CD4-positive, alpha-beta memory T cell (primary cell): ENCODE data around the gene BICC1. TPM values are rescaled to one million over a fixed set of nuclear protein-coding genes. Genes with fewer than 3 reads are reported as not detected.

Source experiments
- CTCF ChIA-PET: fragments of 350-600 bp; sonication (Branson Sonifier 250); formaldehyde crosslinking; loops from one replicate; lab custom pipeline; 2021; ENCODE audit warnings: inconsistent platforms; ENCODE audit not compliant: partially characterized antibody; lab: Charles Lee
- POLR2A ChIA-PET: fragments of 350-600 bp; sonication (Branson Sonifier 250); formaldehyde crosslinking; loops from one replicate; lab custom pipeline; 2021; ENCODE audit not compliant: partially characterized antibody; lab: Charles Lee
- DNase-seq, 5 donors: peaks; one replicate each; pipeline versions ENCODE4 v3.0.0 to v3.0.0-alpha.2; 2020 to 2022; ENCODE audit warnings: mixed read lengths in 1 of 5
- H3K27ac ChIP-seq: one replicate; pipeline ENCODE4 v1.7.0; 2013; ENCODE audit warnings: low read depth, low read length
- H3K27me3 ChIP-seq: 2 replicates; pipeline ENCODE4 v1.7.0; 2013; ENCODE audit warnings: mild to moderate bottlenecking, low read length, moderate library complexity; ENCODE audit not compliant: insufficient read depth
- H3K36me3 ChIP-seq: 2 replicates; pipeline ENCODE4 v1.7.0; 2013; ENCODE audit warnings: mild to moderate bottlenecking, low read length, moderate library complexity; ENCODE audit not compliant: insufficient read depth
- H3K4me1 ChIP-seq: 2 replicates; pipeline ENCODE4 v1.7.0; 2013; ENCODE audit warnings: mild to moderate bottlenecking, low read length, moderate library complexity; ENCODE audit not compliant: insufficient read depth
- H3K4me3 ChIP-seq, 2 donors: one replicate each; pipeline ENCODE4 v1.7.0; 2013; ENCODE audit warnings: low read length in 2 of 2, mild to moderate bottlenecking in 1 of 2
- H3K9me3 ChIP-seq, 2 donors: one replicate each; pipeline ENCODE4 v1.7.0; 2013; ENCODE audit warnings: low read length in 2 of 2, control low read depth in 1 of 2; ENCODE audit not compliant: control insufficient read depth in 1 of 2
- H3K27ac Mint-ChIP-seq, 7 donors: one replicate each; pipeline ENCODE4 v1.8.0; 2020 to 2021; ENCODE audit warnings: mixed read lengths in 7 of 7, mild to moderate bottlenecking in 6 of 7, inconsistent platforms in 3 of 7, moderate library complexity in 3 of 7
- H3K27me3 Mint-ChIP-seq, 2 donors: one replicate each; pipeline ENCODE4 v1.8.0; 2020 to 2021; ENCODE audit warnings: mixed read lengths in 2 of 2
- H3K36me3 Mint-ChIP-seq, 2 donors: one replicate each; pipeline ENCODE4 v1.8.0; 2020 to 2021; ENCODE audit warnings: mixed read lengths in 2 of 2, inconsistent platforms in 1 of 2, mild to moderate bottlenecking in 1 of 2
- H3K4me1 Mint-ChIP-seq, 4 donors: one replicate each; pipeline ENCODE4 v1.8.0; 2020 to 2021; ENCODE audit warnings: mixed read lengths in 4 of 4, mild to moderate bottlenecking in 1 of 4
- H3K4me3 Mint-ChIP-seq, 8 donors: one replicate each; pipeline ENCODE4 v1.8.0; 2020 to 2021; ENCODE audit warnings: mixed read lengths in 8 of 8, mild to moderate bottlenecking in 7 of 8, moderate library complexity in 6 of 8, inconsistent platforms in 3 of 8
- H3K9me3 Mint-ChIP-seq, 8 donors: one replicate each; pipeline ENCODE4 v1.8.0; 2020 to 2021; ENCODE audit warnings: mixed read lengths in 8 of 8, mild to moderate bottlenecking in 5 of 8, inconsistent platforms in 3 of 8, moderate library complexity in 1 of 8
- intact Hi-C: fragments of 100-400 bp; cut with micrococcal nuclease; formaldehyde crosslinking; loops from one replicate; pipeline ENCODE4 v1.15.1; 2023
- polyA plus RNA-seq, 2 donors: library from polyadenylated mRNA; unstranded; fragments of 300-500 nt; fragmentation: Illumina TruSeq; gene quantifications; one replicate each; pipeline ENCODE4 v1.2.3, GENCODE V29; 2021
- total RNA-seq, 2 experiments: library from RNA; stranded (reverse); gene quantifications; one replicate each; pipeline ENCODE4 v1.2.3, GENCODE V29; 2021

Gene BICC1
- total and polyA plus RNA-seq, 4 experiments from 2014 or later, result not detected

DNA sequence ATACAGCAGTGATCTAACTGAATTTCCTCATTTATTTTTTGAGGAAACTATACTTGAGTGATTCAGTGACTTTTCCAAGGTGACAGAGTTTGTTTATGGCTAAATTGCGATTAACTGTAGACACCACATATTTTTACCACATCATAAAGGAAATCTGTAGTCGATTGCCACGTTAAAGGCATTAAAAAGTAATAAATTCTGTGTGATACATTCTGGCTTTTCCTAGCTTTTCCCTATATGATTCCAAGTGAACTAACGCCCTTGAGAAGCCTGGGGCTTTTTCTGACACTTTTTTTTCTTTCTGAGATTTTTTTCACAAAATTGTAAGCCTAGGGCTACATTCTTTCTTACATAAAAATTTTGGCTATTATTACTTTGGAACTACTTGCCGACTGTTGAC, 266.9 kb downstream of the BICC1 start:
- Mint-ChIP-seq H3K27ac (no peak overlapping the region), H3K4me3 (no peak overlapping the region), H3K27me3 (peaks cover 0 to 7% of the 10 kb centered on the region in 2 donors), H3K36me3 (no peaks in the 10 kb centered on the region), H3K9me3 (peaks cover 0 to 3% (median 0%) of the 10 kb centered on the region in 8 donors), H3K4me1 (no peaks in the 10 kb centered on the region)
- no peak for DNase-seq
- H3K9me3 ChIP-seq, result no peaks in the 10 kb centered on the region
- intact Hi-C loops, result no loop called here
- CTCF ChIA-PET, result no interaction called here
- H3K27me3 ChIP-seq, result no peaks in the 10 kb centered on the region
- H3K27ac ChIP-seq, result no peak overlapping the region
- no peak overlapping the region for H3K4me3 ChIP-seq
- no peaks in the 10 kb centered on the region for H3K4me1 ChIP-seq
- H3K36me3 ChIP-seq, result no peaks in the 10 kb centered on the region
- POLR2A ChIA-PET, result no interaction called here

DNA sequence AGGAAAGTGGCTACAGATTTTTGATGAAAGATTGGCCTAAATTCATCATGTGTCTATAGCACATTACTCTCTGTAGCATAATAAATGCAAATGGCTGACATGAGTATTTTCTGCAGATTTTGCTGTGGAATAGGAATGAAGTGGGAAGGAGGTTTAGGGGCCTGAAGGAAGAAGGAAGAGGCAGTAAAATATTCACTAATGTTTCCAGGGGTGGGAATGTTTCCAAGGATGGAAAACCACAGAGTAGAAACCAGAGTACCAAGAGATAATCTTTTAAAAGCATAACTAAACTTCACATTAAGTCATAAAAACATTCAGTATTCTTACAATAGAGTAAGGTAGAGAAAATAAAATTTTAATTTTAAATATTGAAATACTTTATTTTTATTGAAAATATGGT, 267.8 kb downstream of the BICC1 start:
- ChIA-PET CTCF (no interaction called here), POLR2A (no interaction called here)
- intact Hi-C loops, result no loop called here
- Mint-ChIP-seq H3K36me3 (no peaks in the 10 kb centered on the region), H3K27me3 (peaks cover 0 to 7% of the 10 kb centered on the region in 2 donors), H3K27ac (no peak overlapping the region), H3K4me1 (no peaks in the 10 kb centered on the region), H3K9me3 (peaks cover 0 to 3% (median 0%) of the 10 kb centered on the region in 8 donors), H3K4me3 (no peak overlapping the region)
- DNase-seq, result no peak
- no peaks in the 10 kb centered on the region for H3K36me3 ChIP-seq
- H3K4me3 ChIP-seq, result no peak overlapping the region
- no peaks in the 10 kb centered on the region for H3K4me1 ChIP-seq
- H3K27me3 ChIP-seq, result no peaks in the 10 kb centered on the region
- no peaks in the 10 kb centered on the region for H3K9me3 ChIP-seq
- H3K27ac ChIP-seq, result no peak overlapping the region

DNA sequence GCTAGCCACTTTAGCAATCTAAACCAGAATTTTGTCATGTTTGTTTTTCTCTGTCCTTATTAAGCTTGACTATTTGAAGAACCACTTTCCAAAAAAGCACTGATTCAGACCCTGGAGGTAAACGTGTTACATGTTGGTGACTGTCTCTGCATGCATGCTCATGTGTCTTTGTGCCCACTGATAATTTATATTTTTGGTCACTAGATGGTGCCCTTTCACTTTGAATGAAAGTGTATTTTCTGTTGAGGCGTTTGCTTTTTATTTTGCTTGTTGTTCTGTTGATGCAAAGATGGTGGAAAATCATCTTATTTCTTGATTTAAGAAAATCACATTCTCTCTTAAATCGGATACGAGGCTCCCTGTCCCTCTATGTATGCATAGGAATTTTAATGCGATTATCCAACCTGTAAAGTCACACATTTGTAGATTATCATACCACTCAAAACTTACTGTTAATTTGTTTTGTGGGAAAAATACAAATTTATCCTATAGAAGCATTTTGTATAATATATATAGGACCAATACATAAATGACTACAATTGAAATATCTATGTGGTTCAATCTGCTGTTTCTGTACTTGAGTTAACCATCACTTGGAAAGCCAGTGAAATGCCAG, 269.3 kb downstream of the BICC1 start:
- no peak overlapping the region for H3K4me3 ChIP-seq
- H3K9me3 ChIP-seq, result no peaks in the 10 kb centered on the region
- H3K4me3 Mint-ChIP-seq, result no peak overlapping the region
- no peak overlapping the region for H3K27ac ChIP-seq
- peaks cover 0 to 7% of the 10 kb centered on the region in 2 donors for H3K27me3 Mint-ChIP-seq
- CTCF ChIA-PET, result no interaction called here
- no peaks in the 10 kb centered on the region for H3K36me3 ChIP-seq
- no peaks in the 10 kb centered on the region for H3K27me3 ChIP-seq
- no peaks in the 10 kb centered on the region for H3K4me1 ChIP-seq
- peak in 2 of 5 donors; percentile 2 to 20 for DNase-seq
- no peaks in the 10 kb centered on the region for H3K4me1 Mint-ChIP-seq
- no peak overlapping the region for H3K27ac Mint-ChIP-seq
- intact Hi-C loops, result loop anchor here (2.0 kb wide), 1 partner anchor 841 kb away; no protein-coding TSS in a partner anchor
- POLR2A ChIA-PET, result no interaction called here
- H3K9me3 Mint-ChIP-seq, result no peaks in the 10 kb centered on the region
- no peaks in the 10 kb centered on the region for H3K36me3 Mint-ChIP-seq

DNA sequence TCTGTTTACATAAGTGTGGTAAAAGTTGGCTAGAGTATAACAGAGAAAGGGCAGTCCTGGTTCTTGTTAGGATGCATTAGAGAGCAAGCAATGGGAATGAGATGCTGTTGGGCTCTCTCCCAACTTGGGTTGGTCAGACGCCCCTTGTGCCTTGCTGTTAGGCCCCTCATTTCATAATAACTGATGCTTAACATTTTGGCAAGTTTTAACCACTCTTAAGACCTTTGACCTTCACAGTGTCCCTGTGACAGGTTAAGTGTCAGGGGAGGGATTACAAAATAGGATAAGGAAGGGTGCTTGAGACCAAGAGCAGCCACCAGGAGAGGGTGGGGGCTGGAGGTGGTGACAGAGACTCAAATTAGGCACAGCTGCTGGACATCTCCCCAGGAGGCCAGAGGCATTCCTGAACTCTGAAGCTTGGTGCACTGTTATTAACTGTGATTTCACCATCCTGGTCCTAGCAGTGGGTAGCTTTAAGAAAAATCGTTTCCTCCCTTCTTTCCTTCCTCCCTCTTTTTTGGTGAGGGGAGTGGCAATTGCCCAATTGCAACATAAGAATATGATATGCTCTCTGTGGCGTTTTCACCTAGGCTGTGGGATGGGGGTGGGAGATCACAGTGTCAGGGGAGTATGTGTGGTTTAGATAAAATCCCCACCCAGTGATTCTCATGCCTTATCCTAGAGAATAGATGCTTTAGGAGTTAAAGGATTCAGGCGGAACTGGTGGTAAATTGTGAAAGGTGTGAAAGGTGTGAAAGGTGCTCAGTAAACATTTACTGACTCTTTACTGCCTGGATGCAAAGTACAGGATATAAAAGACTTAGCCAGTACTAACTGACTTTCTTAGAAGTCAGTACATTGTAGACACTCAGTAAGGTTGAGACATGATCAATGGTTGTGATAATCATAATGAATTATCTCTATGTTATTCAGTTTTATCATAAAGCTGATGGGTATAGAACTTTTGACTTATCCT, 270.5 kb downstream of the BICC1 start:
- Histone ChIP-seq H3K9me3 (no peaks in the 10 kb centered on the region), H3K4me1 (no peaks in the 10 kb centered on the region), H3K36me3 (no peaks in the 10 kb centered on the region), H3K27ac (no peak overlapping the region), H3K27me3 (no peaks in the 10 kb centered on the region), H3K4me3 (no peak overlapping the region)
- ChIA-PET CTCF (no interaction called here), POLR2A (no interaction called here)
- Mint-ChIP-seq H3K27ac (no peak overlapping the region), H3K27me3 (peaks cover 0 to 7% of the 10 kb centered on the region in 2 donors), H3K9me3 (no peaks in the 10 kb centered on the region), H3K36me3 (no peaks in the 10 kb centered on the region), H3K4me1 (no peaks in the 10 kb centered on the region), H3K4me3 (no peak overlapping the region)
- intact Hi-C loops, result loop anchor here (2.0 kb wide), 1 partner anchor 840 kb away; no protein-coding TSS in a partner anchor
- DNase-seq, result no peak

GRCh38 chr10:58784361-58784760, 271.7 kb downstream of the BICC1 start:
- H3K4me3 ChIP-seq, result no peak overlapping the region
- no peaks in the 10 kb centered on the region for H3K36me3 ChIP-seq
- Mint-ChIP-seq H3K4me1 (no peaks in the 10 kb centered on the region), H3K27me3 (peaks cover 0 to 7% of the 10 kb centered on the region in 2 donors), H3K36me3 (no peaks in the 10 kb centered on the region), H3K9me3 (no peaks in the 10 kb centered on the region), H3K4me3 (no peak overlapping the region), H3K27ac (no peak overlapping the region)
- no peaks in the 10 kb centered on the region for H3K4me1 ChIP-seq
- H3K27ac ChIP-seq, result no peak overlapping the region
- DNase-seq, result no peak
- ChIA-PET POLR2A (no interaction called here), CTCF (no interaction called here)
- no peaks in the 10 kb centered on the region for H3K9me3 ChIP-seq
- H3K27me3 ChIP-seq, result no peaks in the 10 kb centered on the region
- intact Hi-C loops, result no loop called here

DNA sequence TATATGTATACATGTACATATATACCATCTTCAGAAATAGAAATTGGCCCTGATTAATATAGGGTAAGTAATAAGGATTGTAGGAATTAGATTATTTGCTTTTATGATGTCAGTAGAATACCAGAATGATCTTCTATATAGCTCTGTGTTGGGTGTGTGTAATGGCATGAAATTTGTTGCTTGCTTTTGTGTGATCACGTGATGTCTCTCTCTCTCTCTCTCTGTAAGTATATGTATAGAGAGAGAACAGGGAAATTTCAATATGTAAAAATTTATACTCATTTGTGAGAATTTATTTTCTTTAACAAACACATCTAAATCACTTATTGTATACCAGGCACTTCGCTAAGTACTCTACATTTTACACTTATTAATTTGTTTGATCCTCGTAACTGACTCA, 272.7 kb downstream of the BICC1 start:
- no peak overlapping the region for H3K27ac Mint-ChIP-seq
- no peak overlapping the region for H3K4me3 Mint-ChIP-seq
- no peaks in the 10 kb centered on the region for H3K4me1 ChIP-seq
- H3K27me3 Mint-ChIP-seq, result peaks cover 0 to 3% of the 10 kb centered on the region in 2 donors
- intact Hi-C loops, result no loop called here
- no peaks in the 10 kb centered on the region for H3K36me3 ChIP-seq
- ChIA-PET POLR2A (no interaction called here), CTCF (no interaction called here)
- no peaks in the 10 kb centered on the region for H3K36me3 Mint-ChIP-seq
- no peak overlapping the region for H3K4me3 ChIP-seq
- H3K9me3 ChIP-seq, result no peaks in the 10 kb centered on the region
- H3K27ac ChIP-seq, result no peak overlapping the region
- no peak for DNase-seq
- H3K9me3 Mint-ChIP-seq, result no peaks in the 10 kb centered on the region
- no peaks in the 10 kb centered on the region for H3K4me1 Mint-ChIP-seq
- H3K27me3 ChIP-seq, result no peaks in the 10 kb centered on the region

GRCh38 chr10:58791137-58791536, 278.5 kb downstream of the BICC1 start:
- no peak overlapping the region for H3K4me3 ChIP-seq
- Mint-ChIP-seq H3K27me3 (no peaks in the 10 kb centered on the region), H3K36me3 (no peaks in the 10 kb centered on the region), H3K9me3 (no peaks in the 10 kb centered on the region), H3K27ac (no peak overlapping the region), H3K4me3 (no peak overlapping the region), H3K4me1 (no peaks in the 10 kb centered on the region)
- no peaks in the 10 kb centered on the region for H3K9me3 ChIP-seq
- no peaks in the 10 kb centered on the region for H3K36me3 ChIP-seq
- H3K4me1 ChIP-seq, result no peaks in the 10 kb centered on the region
- DNase-seq, result no peak
- ChIA-PET POLR2A (no interaction called here), CTCF (no interaction called here)
- no peak overlapping the region for H3K27ac ChIP-seq
- intact Hi-C loops, result no loop called here
- H3K27me3 ChIP-seq, result no peaks in the 10 kb centered on the region
